ENCODE measurements around the gene AHNAK2. TPM values are rescaled to one million over a fixed set of nuclear protein-coding genes. Genes with fewer than 3 reads are reported as not detected.

Gene AHNAK2
- total RNA-seq, 1 donor from 2014 or later = 26.9 TPM

GRCh38 chr14:105020815-105021655 lies 42.9 kb upstream of the AHNAK2 start, which contains the start of gene CDCA4:
TSS of gene CDCA4 (minus strand) at chr14:105021083. CDS start at chr14:105011929, 9,154 bp downstream.
- peaks cover 22% of the 10 kb centered on the region for H3K36me3 Mint-ChIP-seq (ENCODE audit: low read depth, unreplicated experiment)
- DNase-seq (ENCODE audit: low spot score) = peak; percentile 99
- peaks cover 3% of the 10 kb centered on the region for H3K9me3 Mint-ChIP-seq (ENCODE audit: unreplicated experiment)
- peaks cover 36% of the 10 kb centered on the region for H3K4me1 Mint-ChIP-seq (ENCODE audit: unreplicated experiment)
- peak within 1 kb of the TSS; percentile 96 for H3K4me3 Mint-ChIP-seq (ENCODE audit: unreplicated experiment)
- H3K27me3 Mint-ChIP-seq (ENCODE audit: unreplicated experiment) = peaks cover 16% of the 10 kb centered on the region
- TF ChIP-seq CTCF (IDR thresholded peaks at IDR 0.05; ENCODE audit: unreplicated experiment) = peak; percentile 9
- H3K27ac Mint-ChIP-seq (ENCODE audit: unreplicated experiment) = peak within 1 kb of the TSS; percentile 86

- Mint-ChIP-seq H3K4me3 (ENCODE audit: unreplicated experiment) (peak overlapping the region; percentile 96), H3K36me3 (ENCODE audit: low read depth, unreplicated experiment) (peaks cover 30% of the 10 kb centered on the region), H3K27me3 (ENCODE audit: unreplicated experiment) (peaks cover 17% of the 10 kb centered on the region), H3K9me3 (ENCODE audit: unreplicated experiment) (peaks cover 4% of the 10 kb centered on the region), H3K4me1 (ENCODE audit: unreplicated experiment) (peaks cover 45% of the 10 kb centered on the region), H3K27ac (ENCODE audit: unreplicated experiment) (peak overlapping the region; percentile 86)
- DNase-seq (ENCODE audit: low spot score) = peak; percentile 73
- peak; percentile 32 for TF ChIP-seq CTCF (IDR thresholded peaks at IDR 0.05; ENCODE audit: unreplicated experiment)
These were observed 42.0 kb upstream of the AHNAK2 start for GRCh38 chr14:105019861-105020814.

GRCh38 chr14:105018414-105018813 lies 40.2 kb upstream of the AHNAK2 start:
- H3K4me1 Mint-ChIP-seq (ENCODE audit: unreplicated experiment) = peaks cover 62% of the 10 kb centered on the region
- H3K4me3 Mint-ChIP-seq (ENCODE audit: unreplicated experiment) = peak overlapping the region; percentile 71
- no peak overlapping the region for H3K27ac Mint-ChIP-seq (ENCODE audit: unreplicated experiment)
- peaks cover 19% of the 10 kb centered on the region for H3K27me3 Mint-ChIP-seq (ENCODE audit: unreplicated experiment)
- DNase-seq (ENCODE audit: low spot score) = no peak
- peaks cover 4% of the 10 kb centered on the region for H3K9me3 Mint-ChIP-seq (ENCODE audit: unreplicated experiment)
- no peak for TF ChIP-seq CTCF (IDR thresholded peaks at IDR 0.05; ENCODE audit: unreplicated experiment)
- H3K36me3 Mint-ChIP-seq (ENCODE audit: low read depth, unreplicated experiment) = peaks cover 31% of the 10 kb centered on the region

GRCh38 chr14:105015905-105016304 lies 37.7 kb upstream of the AHNAK2 start:
- no peak for DNase-seq (ENCODE audit: low spot score)
- peaks cover 72% of the 10 kb centered on the region for H3K4me1 Mint-ChIP-seq (ENCODE audit: unreplicated experiment)
- peak overlapping the region; percentile 39 for H3K4me3 Mint-ChIP-seq (ENCODE audit: unreplicated experiment)
- peaks cover 4% of the 10 kb centered on the region for H3K9me3 Mint-ChIP-seq (ENCODE audit: unreplicated experiment)
- peak overlapping the region; percentile 81 for H3K27ac Mint-ChIP-seq (ENCODE audit: unreplicated experiment)
- no peak for TF ChIP-seq CTCF (IDR thresholded peaks at IDR 0.05; ENCODE audit: unreplicated experiment)
- peaks cover 17% of the 10 kb centered on the region for H3K27me3 Mint-ChIP-seq (ENCODE audit: unreplicated experiment)
- H3K36me3 Mint-ChIP-seq (ENCODE audit: low read depth, unreplicated experiment) = peaks cover 26% of the 10 kb centered on the region

All from endothelial cell (in vitro differentiated cells).